B cell (primary cell): ENCODE measurements around the gene MTHFSD. TPM values are rescaled to one million over a fixed set of nuclear protein-coding genes. Genes with fewer than 3 reads are reported as not detected.

Experiments used
- ATAC-seq: fragments of 200-7000 bp; cut with Tn5 transposase; one replicate; pipeline ENCODE4 v1.10.0; 2021; ENCODE audit warnings: low read depth, mild to moderate bottlenecking, moderate number of reproducible peaks, moderate library complexity
- CTCF ChIA-PET: fragments of 350-600 bp; sonication (Branson Sonifier 250); formaldehyde crosslinking; loops from one replicate; lab custom pipeline; 2021; ENCODE audit warnings: antibody characterized with exemption, inconsistent platforms; lab: Charles Lee
- POLR2A ChIA-PET: fragments of 350-600 bp; sonication (Branson Sonifier 250); formaldehyde crosslinking; loops from one replicate; lab custom pipeline; 2021; ENCODE audit warnings: antibody characterized with exemption; lab: Charles Lee
- DNase-seq: peaks from one replicate; pipeline ENCODE4 v3.0.0; 2013
- H2AFZ ChIP-seq: 2 replicates; pipeline ENCODE4 v1.6.1; 2012; ENCODE audit warnings: mild to moderate bottlenecking, low read depth, low read length; ENCODE audit not compliant: insufficient read depth, poor library complexity, severe bottlenecking
- H3K27ac ChIP-seq, 2 donors: 1 replicate in 1 of 2; 2 replicates in 1 of 2; pipeline ENCODE4 v1.5.1; 2012 to 2013; ENCODE audit warnings: low read length in 2 of 2, mild to moderate bottlenecking in 2 of 2, moderate library complexity in 1 of 2
- H3K27me3 ChIP-seq, 4 experiments: fragments of 200-600 bp in 1 of 4; sonication (generic) in 1 of 4; replicated peaks in 1 of 4; 1 replicate in 2 of 4; 2 replicates in 2 of 4; pipeline versions ENCODE4 v1.6.1 to v1.7.0; 2013 to 2016; ENCODE audit warnings: low read length in 3 of 4, mild to moderate bottlenecking in 2 of 4, mixed read lengths in 1 of 4, moderate library complexity in 1 of 4; ENCODE audit not compliant: insufficient read depth in 4 of 4, control insufficient read depth in 3 of 4; ENCODE audit errors: control extremely low read depth in 1 of 4
- H3K36me3 ChIP-seq, 2 experiments: replicated peaks in 1 of 2; 1 replicate in 1 of 2; 2 replicates in 1 of 2; pipeline versions ENCODE4 v1.6.1 to v1.7.1; 2013; ENCODE audit warnings: low read length in 1 of 2; ENCODE audit not compliant: insufficient read depth in 2 of 2, control insufficient read depth in 1 of 2; ENCODE audit errors: control extremely low read depth in 1 of 2, extremely low read depth in 1 of 2
- H3K4me1 ChIP-seq, 2 donors: fragments of 200-600 bp in 1 of 2; sonication (generic) in 1 of 2; 1 replicate in 1 of 2; 2 replicates in 1 of 2; pipeline versions ENCODE4 v1.5.1 to v1.6.1; 2013 to 2017; ENCODE audit warnings: low read length in 2 of 2; ENCODE audit not compliant: control insufficient read depth in 2 of 2, insufficient read depth in 2 of 2
- H3K4me2 ChIP-seq: replicated peaks from 2 replicates; pipeline ENCODE3; 2012; ENCODE audit warnings: mild to moderate bottlenecking, low read depth, low read length; ENCODE audit not compliant: poor library complexity, severe bottlenecking
- H3K4me3 ChIP-seq, 5 experiments: fragments of 200-600 bp in 1 of 5; sonication (generic) in 1 of 5; 1 replicate in 3 of 5; 2 replicates in 2 of 5; pipeline versions ENCODE4 v1.5.1 to v1.7.0; 2011 to 2016; ENCODE audit warnings: low read length in 4 of 5, mild to moderate bottlenecking in 4 of 5, low read depth in 2 of 5, control low read depth in 1 of 5, moderate library complexity in 1 of 5; ENCODE audit not compliant: insufficient read depth in 1 of 5; ENCODE audit errors: control extremely low read depth in 1 of 5, extremely low read depth in 1 of 5
- H3K79me2 ChIP-seq: fragments of 200-600 bp; sonication (generic); one replicate; pipeline ENCODE4 v1.6.0; 2016; ENCODE audit warnings: low read length; ENCODE audit not compliant: control insufficient read depth, insufficient read depth
- H3K9ac ChIP-seq: fragments of 200-600 bp; sonication (generic); 2 replicates; pipeline ENCODE4 v1.6.1; 2017; ENCODE audit warnings: mild to moderate bottlenecking, low read length, moderate library complexity
- H3K9me3 ChIP-seq, 3 donors: one replicate each; pipeline versions ENCODE4 v1.6.1 to v1.7.1; 2013; ENCODE audit warnings: low read length in 2 of 3; ENCODE audit not compliant: control insufficient read depth in 2 of 3, insufficient read depth in 1 of 3; ENCODE audit errors: control extremely low read depth in 1 of 3
- H4K20me1 ChIP-seq: 2 replicates; pipeline ENCODE4 v1.6.0; 2012; ENCODE audit warnings: mild to moderate bottlenecking, low read length; ENCODE audit not compliant: insufficient read depth, control insufficient read depth, poor library complexity, severe bottlenecking
- H3K27ac Mint-ChIP-seq: one replicate; pipeline ENCODE4 v1.8.0; 2021; ENCODE audit warnings: mixed read lengths
- H3K27me3 Mint-ChIP-seq: one replicate; pipeline ENCODE4 v1.8.0; 2021; ENCODE audit warnings: mixed read lengths
- H3K4me1 Mint-ChIP-seq: one replicate; pipeline ENCODE4 v1.8.0; 2021; ENCODE audit warnings: mixed read lengths
- H3K4me3 Mint-ChIP-seq: one replicate; pipeline ENCODE4 v1.8.0; 2021; ENCODE audit warnings: mixed read lengths
- H3K9me3 Mint-ChIP-seq: one replicate; pipeline ENCODE4 v1.8.0; 2022; ENCODE audit warnings: mixed read lengths; ENCODE audit not compliant: insufficient read depth
- EZH2 ChIP-seq: IDR thresholded peaks from 2 replicates; pipeline ENCODE4 v1.6.1; 2012; ENCODE audit warnings: borderline replicate concordance, low read depth, mild to moderate bottlenecking, moderate library complexity, low read length; ENCODE audit not compliant: insufficient read depth, poor library complexity, severe bottlenecking
- WGBS: methylation state at CpG from one replicate; pipeline ENCODE4 v1.1.5; 2013; ENCODE audit warnings: missing lambda C conversion rate; ENCODE audit not compliant: insufficient coverage; 5-methylcytosine and 5-hydroxymethylcytosine counted together
- intact Hi-C: fragments of 100-400 bp; cut with micrococcal nuclease; formaldehyde crosslinking; loops from one replicate; pipeline ENCODE4 v1.10.0; 2022
- polyA plus RNA-seq: library from polyadenylated mRNA; depleted of rRNA; stranded (reverse); fragments of >200 nt; gene quantifications from 2 replicates; pipeline ENCODE4 v1.2.3, GENCODE V29; 2012
- total RNA-seq, 2 donors: library from RNA; stranded (reverse); fragments of 120-200 nt in 1 of 2; gene quantifications; 1 replicate in 1 of 2; 2 replicates in 1 of 2; pipeline versions ENCODE4 v1.2.3 to v1.2.4, GENCODE V29; 2013 to 2022
- TF ChIP-seq, protein P1 (sequence below): fragments of 200-600 bp; IDR thresholded peaks from one replicate; pipeline ENCODE4 v1.8.0; 2022; ENCODE audit warnings: antibody characterized with exemption, mild to moderate bottlenecking

The MTHFSD gene
- total and polyA plus RNA-seq, 2 donors (not counting 1 experiment from before 2014, with no cell fraction given): 21.5 to 42.0 TPM

DNA sequence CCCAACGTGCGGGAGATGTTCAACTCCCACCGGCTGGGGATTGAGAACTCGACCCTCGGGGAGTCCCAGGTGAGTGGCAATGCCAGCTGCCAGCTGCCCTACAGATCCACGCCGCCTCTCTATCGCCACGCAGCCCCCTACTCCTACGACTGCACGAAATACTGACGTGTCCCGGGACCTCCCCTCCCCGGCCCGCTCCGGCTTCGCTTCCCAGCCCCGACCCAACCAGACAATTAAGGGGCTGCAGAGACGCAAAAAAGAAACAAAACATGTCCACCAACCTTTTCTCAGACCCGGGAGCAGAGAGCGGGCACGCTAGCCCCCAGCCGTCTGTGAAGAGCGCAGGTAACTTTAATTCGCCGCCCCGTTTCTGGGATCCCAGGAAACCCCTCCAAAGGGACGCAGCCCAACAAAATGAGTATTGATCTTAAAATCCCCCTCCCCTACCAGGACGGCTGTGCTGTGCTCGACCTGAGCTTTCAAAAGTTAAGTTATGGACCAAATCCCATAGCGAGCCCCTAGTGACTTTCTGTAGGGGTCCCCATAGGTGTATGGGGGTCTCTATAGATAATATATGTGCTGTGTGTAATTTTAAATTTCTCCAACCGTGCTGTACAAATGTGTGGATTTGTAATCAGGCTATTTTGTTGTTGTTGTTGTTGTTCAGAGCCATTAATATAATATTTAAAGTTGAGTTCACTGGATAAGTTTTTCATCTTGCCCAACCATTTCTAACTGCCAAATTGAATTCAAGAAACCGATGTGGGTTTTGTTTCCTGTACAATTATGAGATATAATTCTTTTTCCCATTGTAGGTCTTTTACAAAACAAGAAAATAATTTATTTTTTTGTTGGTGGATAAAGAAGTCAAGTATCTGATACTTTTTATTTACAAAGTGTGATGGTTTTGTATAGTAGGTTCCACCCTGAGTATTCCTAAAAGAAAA lies 13.9 kb upstream of the MTHFSD start:
- no peak overlapping the region for H3K9ac ChIP-seq
- H3K27me3 Mint-ChIP-seq: peaks cover 58% of the 10 kb centered on the region
- no peaks in the 10 kb centered on the region for H3K79me2 ChIP-seq
- peaks cover 0 to 72% (median 41%) of the 10 kb centered on the region in 4 experiments for H3K27me3 ChIP-seq
- ATAC-seq (no peak), DNase-seq (no peak)
- no peaks in the 10 kb centered on the region for H3K9me3 Mint-ChIP-seq
- H3K4me1 ChIP-seq: peaks cover 28 to 29% of the 10 kb centered on the region in 2 donors
- H3K4me3 Mint-ChIP-seq: peak overlapping the region; percentile 24
- H3K27ac ChIP-seq: no peak overlapping the region
- peak; percentile 82 for TF ChIP-seq EZH2
- TF ChIP-seq, protein P1, sequence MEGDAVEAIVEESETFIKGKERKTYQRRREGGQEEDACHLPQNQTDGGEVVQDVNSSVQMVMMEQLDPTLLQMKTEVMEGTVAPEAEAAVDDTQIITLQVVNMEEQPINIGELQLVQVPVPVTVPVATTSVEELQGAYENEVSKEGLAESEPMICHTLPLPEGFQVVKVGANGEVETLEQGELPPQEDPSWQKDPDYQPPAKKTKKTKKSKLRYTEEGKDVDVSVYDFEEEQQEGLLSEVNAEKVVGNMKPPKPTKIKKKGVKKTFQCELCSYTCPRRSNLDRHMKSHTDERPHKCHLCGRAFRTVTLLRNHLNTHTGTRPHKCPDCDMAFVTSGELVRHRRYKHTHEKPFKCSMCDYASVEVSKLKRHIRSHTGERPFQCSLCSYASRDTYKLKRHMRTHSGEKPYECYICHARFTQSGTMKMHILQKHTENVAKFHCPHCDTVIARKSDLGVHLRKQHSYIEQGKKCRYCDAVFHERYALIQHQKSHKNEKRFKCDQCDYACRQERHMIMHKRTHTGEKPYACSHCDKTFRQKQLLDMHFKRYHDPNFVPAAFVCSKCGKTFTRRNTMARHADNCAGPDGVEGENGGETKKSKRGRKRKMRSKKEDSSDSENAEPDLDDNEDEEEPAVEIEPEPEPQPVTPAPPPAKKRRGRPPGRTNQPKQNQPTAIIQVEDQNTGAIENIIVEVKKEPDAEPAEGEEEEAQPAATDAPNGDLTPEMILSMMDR: no peak
- peaks cover 0 to 16% (median 0%) of the 10 kb centered on the region in 3 donors for H3K9me3 ChIP-seq
- H3K36me3 ChIP-seq: no peaks in the 10 kb centered on the region
- ChIA-PET CTCF (interaction anchor here (0.7 to 1.3 kb wide), 2 partner anchors 13 to 850 kb away, joined by 3 read pairs; no protein-coding TSS in a partner anchor), POLR2A (no interaction called here)
- intact Hi-C loops: loop anchor here (5.0 kb wide), 1 partner anchor 57 kb away; the partner anchor contains the start of gene FOXF1
- H3K4me1 Mint-ChIP-seq: peaks cover 17% of the 10 kb centered on the region
- H3K4me3 ChIP-seq: no peak overlapping the region
- no peak overlapping the region for H2AFZ ChIP-seq
- no peak overlapping the region for H3K4me2 ChIP-seq
- 20% methylated on average over 28 of the region's 33 CpGs for WGBS
- peak overlapping the region; percentile 10 for H3K27ac Mint-ChIP-seq
- H4K20me1 ChIP-seq: no peaks in the 10 kb centered on the region
